Small intestine (tissue), 7 donors: ENCODE measurements around the gene DCUN1D3. TPM values are rescaled to one million over a fixed set of nuclear protein-coding genes. Genes with fewer than 3 reads are reported as not detected.
"Not testable (repeated sequence)": the region's sequence is repeated elsewhere in the genome, so short reads cannot be mapped to it uniquely, and the experiment has no call there.

ENCODE experiments used
- DNase-seq, 2 donors: peaks; one replicate each; pipeline versions ENCODE4 v3.0.0 to v3.0.0-alpha.2; 2013
- FAIRE-seq: peaks from 2 replicates; lab custom pipeline; 2012; peaks lifted over from hg19 to GRCh38; lab: Jason Lieb, UNC
- H3K27ac ChIP-seq, 3 donors: one replicate each; pipeline ENCODE4 v1.5.1; 2013; ENCODE audit warnings: low read length in 2 of 3, mild to moderate bottlenecking in 2 of 3, control low read depth in 1 of 3, inconsistent platforms in 1 of 3, low read depth in 1 of 3, moderate library complexity in 1 of 3
- H3K27me3 ChIP-seq, 3 donors: one replicate each; pipeline ENCODE4 v1.6.1; 2013; ENCODE audit warnings: low read length in 3 of 3, inconsistent platforms in 1 of 3; ENCODE audit not compliant: control insufficient read depth in 3 of 3, insufficient read depth in 3 of 3
- H3K36me3 ChIP-seq, 3 donors: one replicate each; pipeline ENCODE4 v1.6.1; 2013; ENCODE audit warnings: low read length in 3 of 3, inconsistent platforms in 1 of 3, low read depth in 1 of 3, mild to moderate bottlenecking in 1 of 3, moderate library complexity in 1 of 3; ENCODE audit not compliant: control insufficient read depth in 3 of 3, insufficient read depth in 2 of 3
- H3K4me1 ChIP-seq, 3 donors: one replicate each; pipeline ENCODE4 v1.6.1; 2013; ENCODE audit warnings: low read length in 2 of 3, inconsistent platforms in 1 of 3, low read depth in 1 of 3, mild to moderate bottlenecking in 1 of 3, moderate library complexity in 1 of 3; ENCODE audit not compliant: control insufficient read depth in 3 of 3, insufficient read depth in 2 of 3
- H3K4me3 ChIP-seq, 3 donors: one replicate each; pipeline ENCODE4 v1.5.1; 2013; ENCODE audit warnings: low read length in 3 of 3, control low read depth in 1 of 3, inconsistent platforms in 1 of 3, low read depth in 1 of 3, mild to moderate bottlenecking in 1 of 3, moderate library complexity in 1 of 3
- H3K9me3 ChIP-seq, 2 donors: one replicate each; pipeline ENCODE4 v1.6.1; 2013; ENCODE audit warnings: low read depth in 1 of 2, low read length in 1 of 2; ENCODE audit not compliant: control insufficient read depth in 2 of 2, insufficient read depth in 1 of 2
- WGBS, 3 donors: extraction: QIAGEN DNeasy Blood & Tissue Kit; methylation state at CpG; one replicate each; pipeline ENCODE4 v1.1.7; 2013; 5-methylcytosine and 5-hydroxymethylcytosine counted together
- polyA plus RNA-seq, 4 donors: library from polyadenylated mRNA; stranded (reverse) in 3 of 4; unstranded in 1 of 4; fragments of 200-250 nt in 3 of 4; fragments of 120-200 nt in 1 of 4; gene quantifications; one replicate each; pipeline versions ENCODE4 v1.2.1 to v1.2.3, GENCODE V29; 2013
- donor health status: healthy with polysubstance abuse.
- donor health status: control.
- donor health status: control.
- donor health status: Bipolar disorder and iron deficiency.
- donor health status: healthy.

The DCUN1D3 gene
- polyA plus RNA-seq, 4 donors, result 1.6 to 18.0 (median 3.8) TPM

DNA sequence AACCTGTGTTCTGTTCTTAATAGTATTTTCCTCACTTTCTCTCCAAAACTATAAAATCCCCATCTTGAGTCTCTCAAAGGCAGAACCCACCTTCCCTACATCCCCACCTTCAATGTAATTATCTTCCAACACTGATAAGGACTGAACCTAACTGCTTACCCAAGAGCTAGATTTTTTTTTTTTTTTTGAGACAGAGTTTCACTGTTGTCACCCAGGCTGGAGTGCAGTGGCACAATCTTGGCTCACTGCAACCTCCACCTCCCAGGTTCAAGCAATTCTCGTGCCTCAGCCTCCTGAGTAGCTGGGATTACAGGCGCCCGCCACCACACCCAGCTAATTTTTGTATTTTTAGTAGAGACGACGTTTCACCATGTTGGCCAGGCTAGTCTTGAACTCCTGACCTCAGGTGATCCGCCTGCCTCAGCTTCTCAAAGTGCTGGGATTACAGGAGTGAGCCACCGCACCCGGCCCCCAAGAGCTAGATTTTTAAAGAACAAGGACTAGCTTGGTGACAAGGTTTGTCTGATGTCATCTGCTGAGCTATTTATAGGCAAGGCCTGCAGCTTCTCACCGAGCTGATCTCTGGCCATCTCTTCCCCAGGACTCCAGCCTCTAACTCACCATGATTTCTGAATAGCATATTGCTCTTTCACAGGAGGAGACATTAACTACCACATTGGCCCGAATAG lies 29.7 kb upstream of the DCUN1D3 start:
- H3K27me3 ChIP-seq, DNase-seq, H3K27ac ChIP-seq, H3K4me3 ChIP-seq, H3K9me3 ChIP-seq, H3K36me3 ChIP-seq, H3K4me1 ChIP-seq, FAIRE-seq: not testable (repeated sequence)
- 81 to 86% (median 82%) methylated on average over 10 of the region's 10 CpGs for WGBS, 3 donors

GRCh38 chr16:20928774-20929411 lies 28.7 kb upstream of the DCUN1D3 start:
- FAIRE-seq (no peak), DNase-seq (no peak)
- Histone ChIP-seq H3K27me3 (no peaks in the 10 kb centered on the region), H3K36me3 (peaks cover 0 to 7% (median 3%) of the 10 kb centered on the region in 3 donors), H3K4me3 (no peak overlapping the region), H3K9me3 (no peaks in the 10 kb centered on the region), H3K4me1 (peaks cover 0 to 2% (median 0%) of the 10 kb centered on the region in 3 donors), H3K27ac (no peak overlapping the region)
- 84 to 94% (median 90%) methylated on average over 4 to 5 of the region's 5 CpGs for WGBS, 3 donors

DNA sequence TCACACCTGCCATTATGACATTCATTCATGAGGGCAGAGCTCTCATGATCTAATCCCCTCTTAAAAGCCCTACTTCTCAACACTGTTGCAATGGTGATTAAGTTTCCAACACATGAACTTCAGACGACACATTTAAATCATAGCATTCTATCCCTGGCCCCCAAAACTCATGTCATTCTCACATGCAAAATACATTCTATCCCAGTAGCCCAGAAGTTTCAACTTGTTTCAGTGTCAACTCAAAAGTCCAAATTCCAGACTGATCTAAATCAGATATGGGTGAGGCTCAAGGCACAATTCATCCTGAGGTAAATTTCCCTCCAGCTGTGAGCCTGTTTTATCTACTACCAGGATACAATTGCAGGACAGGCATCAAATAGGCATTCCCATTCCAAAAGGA lies 25.6 kb upstream of the DCUN1D3 start:
- H3K4me3 ChIP-seq, result no peak overlapping the region
- H3K36me3 ChIP-seq, result peaks cover 0 to 21% (median 3%) of the 10 kb centered on the region in 3 donors
- DNase-seq (peak; percentile 42 to 70), FAIRE-seq (no peak)
- peaks cover 0 to 2% (median 0%) of the 10 kb centered on the region in 3 donors for H3K4me1 ChIP-seq
- H3K27ac ChIP-seq, result peak overlapping the region in 1 of 3 donors; percentile 56
- no peaks in the 10 kb centered on the region for H3K9me3 ChIP-seq
- 88 to 97% (median 91%) methylated on average over 1 of the region's 1 CpG for WGBS, 3 donors
- H3K27me3 ChIP-seq, result no peaks in the 10 kb centered on the region

DNA sequence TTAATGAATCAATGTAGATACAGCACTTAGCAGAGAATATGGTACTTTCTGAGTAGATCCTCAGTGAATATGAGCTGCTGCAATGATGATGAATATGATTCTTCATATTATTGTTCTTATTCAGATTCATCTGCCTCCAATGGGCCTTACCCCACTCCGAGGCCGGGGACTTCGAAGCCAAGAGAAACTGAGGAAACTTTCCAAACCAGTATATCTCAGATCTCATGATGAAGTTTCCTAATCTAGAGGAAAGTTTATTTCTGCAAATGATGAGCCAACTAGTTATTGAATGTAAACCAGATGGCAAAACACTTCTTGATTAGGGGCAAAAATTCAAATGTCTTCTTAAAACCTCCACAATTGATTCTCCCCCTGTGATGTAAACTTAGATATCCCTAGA lies 23.7 kb upstream of the DCUN1D3 start:
- H3K4me3 ChIP-seq, result no peak overlapping the region
- WGBS, 3 donors, result 84 to 99% (median 98%) methylated on average over 3 of the region's 3 CpGs
- no peak overlapping the region for H3K27ac ChIP-seq
- DNase-seq (no peak), FAIRE-seq (no peak)
- no peaks in the 10 kb centered on the region for H3K27me3 ChIP-seq
- peaks cover 0 to 2% (median 0%) of the 10 kb centered on the region in 3 donors for H3K4me1 ChIP-seq
- H3K36me3 ChIP-seq, result peaks cover 0 to 28% (median 3%) of the 10 kb centered on the region in 3 donors
- H3K9me3 ChIP-seq, result no peaks in the 10 kb centered on the region

GRCh38 chr16:20920799-20921198 lies 20.6 kb upstream of the DCUN1D3 start:
- H3K27ac ChIP-seq, result no peak overlapping the region
- H3K36me3 ChIP-seq, result peaks cover 0 to 37% (median 3%) of the 10 kb centered on the region in 3 donors
- no peaks in the 10 kb centered on the region for H3K27me3 ChIP-seq
- 98 to 100% (median 98%) methylated on average over 2 of the region's 2 CpGs for WGBS, 3 donors
- DNase-seq (no peak), FAIRE-seq (no peak)
- peaks cover 0 to 2% (median 0%) of the 10 kb centered on the region in 3 donors for H3K4me1 ChIP-seq
- no peak overlapping the region for H3K4me3 ChIP-seq
- H3K9me3 ChIP-seq, result no peaks in the 10 kb centered on the region

DNA sequence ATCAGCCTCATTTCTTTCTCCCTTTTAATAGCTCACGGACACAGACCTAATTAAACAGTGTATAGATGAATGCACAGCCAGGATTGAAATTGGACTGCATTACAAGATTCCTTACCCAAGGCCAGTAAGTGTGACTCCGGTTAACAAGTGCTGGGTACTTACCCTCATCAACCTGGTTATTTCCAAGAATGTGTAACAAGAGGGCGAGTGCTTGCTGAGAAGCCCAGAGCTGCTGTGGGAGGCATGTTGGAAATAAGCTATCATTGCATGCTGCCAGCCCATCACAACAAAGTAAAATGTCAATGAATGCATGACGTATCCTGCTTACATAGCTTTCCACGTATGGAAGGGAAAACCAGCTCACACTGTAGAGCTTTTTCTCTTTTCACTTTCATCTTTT lies 19.9 kb upstream of the DCUN1D3 start:
- Histone ChIP-seq H3K9me3 (no peaks in the 10 kb centered on the region), H3K4me1 (no peaks in the 10 kb centered on the region), H3K27ac (no peak overlapping the region), H3K4me3 (no peak overlapping the region), H3K36me3 (peaks cover 0 to 39% (median 3%) of the 10 kb centered on the region in 3 donors), H3K27me3 (no peaks in the 10 kb centered on the region)
- no peak for FAIRE-seq
- DNase-seq, result no peak
- 92 to 96% (median 95%) methylated on average over 5 of the region's 5 CpGs for WGBS, 3 donors

GRCh38 chr16:20918486-20919239 lies 18.5 kb upstream of the DCUN1D3 start:
- Histone ChIP-seq H3K27me3 (no peaks in the 10 kb centered on the region), H3K4me1 (no peaks in the 10 kb centered on the region), H3K9me3 (no peaks in the 10 kb centered on the region), H3K27ac (peak overlapping the region in 1 of 3 donors; percentile 17), H3K4me3 (no peak overlapping the region), H3K36me3 (peaks cover 0 to 38% (median 0%) of the 10 kb centered on the region in 3 donors)
- FAIRE-seq (no peak), DNase-seq (no peak)
- 68 to 76% (median 70%) methylated on average over 4 of the region's 4 CpGs for WGBS, 3 donors

DNA sequence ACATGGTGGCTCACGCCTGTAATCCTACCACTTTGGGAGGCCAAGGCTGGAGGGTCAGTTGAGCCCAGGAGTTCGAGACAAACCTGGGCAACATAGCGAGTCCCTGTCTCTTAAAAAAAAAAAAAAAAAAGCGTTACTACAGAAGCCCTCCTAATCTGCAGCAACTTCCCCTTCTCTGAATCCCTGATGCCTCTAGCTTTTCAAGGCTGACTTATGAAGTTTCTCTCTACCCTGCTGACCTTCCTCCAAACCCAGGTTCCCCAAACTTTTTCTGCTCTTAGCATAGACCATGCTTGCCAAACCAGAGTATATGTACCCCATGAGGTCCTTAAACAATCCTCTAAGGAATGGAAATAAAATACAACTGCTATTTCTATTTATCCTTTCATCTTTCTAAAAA lies 16.8 kb upstream of the DCUN1D3 start:
- DNase-seq (no peak), FAIRE-seq (no peak)
- Histone ChIP-seq H3K27ac (no peak overlapping the region), H3K36me3 (peaks cover 0 to 30% (median 0%) of the 10 kb centered on the region in 3 donors), H3K4me1 (no peaks in the 10 kb centered on the region), H3K27me3 (no peaks in the 10 kb centered on the region), H3K4me3 (no peak overlapping the region), H3K9me3 (no peaks in the 10 kb centered on the region)
- WGBS, 3 donors, result 86 to 100% (median 100%) methylated on average over 3 to 4 of the region's 4 CpGs
